SU-DHL-6 (cell line): ENCODE data around the gene CYFIP2.

Source experiments
- H2AFZ ChIP-seq: fragments of 200-600 bp; sonication (generic); 2 replicates; pipeline ENCODE4 v1.6.1; 2014; ENCODE audit warnings: low read depth, mild to moderate bottlenecking, moderate library complexity, mixed read lengths, antibody characterized with exemption, low read length; ENCODE audit not compliant: severe bottlenecking
- H3F3A ChIP-seq: fragments of 200-600 bp; shearing (Covaris generic); 2 replicates; pipeline ENCODE4 v1.6.0; 2016; ENCODE audit warnings: antibody characterized with exemption, mild to moderate bottlenecking; ENCODE audit not compliant: insufficient read depth
- H3K27ac ChIP-seq: fragments of 200-600 bp; sonication (generic); 2 replicates; pipeline ENCODE4 v1.5.1; 2016; ENCODE audit warnings: low read depth, mild to moderate bottlenecking, low read length, moderate library complexity, mixed read lengths
- H3K27me3 ChIP-seq: fragments of 200-600 bp; sonication (generic), shearing (Covaris generic); 2 replicates; pipeline ENCODE4 v1.6.0; 2014; ENCODE audit warnings: mild to moderate bottlenecking, low read length
- H3K36me3 ChIP-seq: fragments of 200-600 bp; sonication (generic); 2 replicates; pipeline ENCODE4 v1.6.1; 2014; ENCODE audit warnings: mild to moderate bottlenecking, low read length, mixed read lengths
- H3K4me2 ChIP-seq: fragments of 300-600, 200-600 bp; shearing (Covaris generic), sonication (generic); 2 replicates; pipeline ENCODE4 v1.6.0; 2014; ENCODE audit warnings: low read length, low read depth, mild to moderate bottlenecking; ENCODE audit not compliant: poor library complexity, severe bottlenecking
- H3K4me3 ChIP-seq: fragments of 200-600 bp; sonication (generic); 2 replicates; pipeline ENCODE4 v1.5.1; 2014; ENCODE audit warnings: antibody characterized with exemption, low read length, mild to moderate bottlenecking, mixed read lengths; ENCODE audit not compliant: insufficient read depth, poor library complexity, severe bottlenecking
- H3K79me2 ChIP-seq: fragments of 200-600 bp; sonication (generic); 2 replicates; pipeline ENCODE4 v1.6.1; 2014; ENCODE audit warnings: mild to moderate bottlenecking, low read length, moderate library complexity; ENCODE audit not compliant: insufficient read depth
- H3K9ac ChIP-seq: fragments of 200-600 bp; sonication (generic); 2 replicates; pipeline ENCODE4 v1.7.0; 2014; ENCODE audit warnings: mild to moderate bottlenecking, low read length
- H3K9me2 ChIP-seq: fragments of 200-600 bp; sonication (generic); replicated peaks from 2 replicates; pipeline ENCODE4 v1.6.1; 2014; ENCODE audit warnings: low read length; ENCODE audit not compliant: insufficient read depth
- H3K9me3 ChIP-seq: fragments of 200-600 bp; sonication (generic); 2 replicates; pipeline ENCODE4 v1.6.1; 2014; ENCODE audit warnings: low read length, mixed read lengths; ENCODE audit not compliant: insufficient read depth
- H4K20me1 ChIP-seq: fragments of 200-600 bp; sonication (generic); 2 replicates; pipeline ENCODE4 v1.6.1; 2014; ENCODE audit warnings: low read depth, mild to moderate bottlenecking, antibody characterized with exemption, low read length, moderate library complexity, mixed read lengths
- CTCF ChIP-seq: fragments of 200-600 bp; sonication (generic); IDR thresholded peaks from one replicate; pipeline ENCODE4 v1.5.1; 2017; ENCODE audit warnings: antibody characterized with exemption, mild to moderate bottlenecking, low read length, moderate library complexity; ENCODE audit not compliant: insufficient read depth, poor library complexity, severe bottlenecking
- EZH2phosphoT487 ChIP-seq: fragments of 200-600 bp; sonication (generic), shearing (Covaris generic); conservative IDR thresholded peaks from 2 replicates; pipeline ENCODE4 v1.6.1; 2018; ENCODE audit warnings: mild to moderate bottlenecking, antibody characterized with exemption, low read length, moderate library complexity, mixed read lengths

CYFIP2 gene

GRCh38 chr5:157434096-157434495 is 168.2 kb downstream of the CYFIP2 start:
- Histone ChIP-seq H3K9me3 (no peaks in the 10 kb centered on the region), H3K9ac (no peak overlapping the region), H3K79me2 (no peaks in the 10 kb centered on the region), H3K4me2 (no peak overlapping the region), H3K27me3 (no peaks in the 10 kb centered on the region), H3K4me3 (no peak overlapping the region), H3K27ac (no peak overlapping the region), H4K20me1 (no peaks in the 10 kb centered on the region), H3K36me3 (no peaks in the 10 kb centered on the region), H3K9me2 (no peaks in the 10 kb centered on the region), H3F3A (no peaks in the 10 kb centered on the region), H2AFZ (no peak overlapping the region)
- TF ChIP-seq CTCF: no peak
- TF ChIP-seq EZH2phosphoT487: no peak

GRCh38 chr5:157443041-157443549 is 177.2 kb downstream of the CYFIP2 start:
- TF ChIP-seq CTCF (no peak), EZH2phosphoT487 (no peak)
- Histone ChIP-seq H3K4me2 (no peak overlapping the region), H4K20me1 (no peaks in the 10 kb centered on the region), H2AFZ (no peak overlapping the region), H3K36me3 (no peaks in the 10 kb centered on the region), H3K27ac (no peak overlapping the region), H3K27me3 (no peaks in the 10 kb centered on the region), H3K9me2 (no peaks in the 10 kb centered on the region), H3K4me3 (no peak overlapping the region), H3K9ac (no peak overlapping the region), H3K9me3 (no peaks in the 10 kb centered on the region), H3K79me2 (no peaks in the 10 kb centered on the region), H3F3A (no peaks in the 10 kb centered on the region)

DNA sequence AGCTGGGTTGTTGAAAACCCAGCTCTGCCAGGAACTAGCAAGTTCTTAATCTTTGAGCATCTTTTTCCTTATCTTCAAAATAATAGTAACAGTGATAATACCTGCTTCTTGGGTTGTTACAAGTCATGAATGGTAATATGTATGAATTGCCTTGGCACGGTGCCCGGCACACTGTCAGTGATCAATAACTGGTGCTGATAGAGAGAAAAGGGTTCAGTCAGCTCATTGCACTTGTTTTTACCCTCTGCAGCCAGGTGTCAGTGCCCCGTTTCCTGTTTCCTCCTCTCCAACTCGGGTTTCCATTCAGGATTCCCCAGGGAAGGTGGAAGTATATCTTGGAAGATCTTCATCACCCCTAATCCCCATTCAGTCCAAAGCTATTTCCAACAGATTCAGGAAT is 178.3 kb downstream of the CYFIP2 start:
- Histone ChIP-seq H3K36me3 (no peaks in the 10 kb centered on the region), H3K9ac (no peak overlapping the region), H3F3A (no peaks in the 10 kb centered on the region)

More for the DNA sequence above, 178.3 kb downstream of the CYFIP2 start:
- H3K27ac ChIP-seq: no peak overlapping the region
- no peaks in the 10 kb centered on the region for H3K27me3 ChIP-seq
- no peaks in the 10 kb centered on the region for H3K9me3 ChIP-seq
- no peaks in the 10 kb centered on the region for H4K20me1 ChIP-seq
- no peaks in the 10 kb centered on the region for H3K9me2 ChIP-seq
- H3K4me3 ChIP-seq: no peak overlapping the region
- no peaks in the 10 kb centered on the region for H3K79me2 ChIP-seq
- no peak overlapping the region for H2AFZ ChIP-seq
- TF ChIP-seq EZH2phosphoT487 (no peak), CTCF (no peak)
- no peak overlapping the region for H3K4me2 ChIP-seq
